GM23248 (cell line): Measurements from ENCODE around the gene OR2G2. TPM values are rescaled to one million over a fixed set of nuclear protein-coding genes. Genes with fewer than 3 reads are reported as not detected.

Experiments
- DNase-seq: peaks from one replicate; pipeline ENCODE4 v3.0.0-alpha.2; 2015
- H2AFZ ChIP-seq: fragments of 200-600 bp; sonication (generic); 2 replicates; pipeline ENCODE4 v1.6.1; 2016; ENCODE audit warnings: antibody characterized with exemption
- H3F3A ChIP-seq: fragments of 200-600 bp; sonication (generic); 2 replicates; pipeline ENCODE4 v1.6.1; 2016; ENCODE audit warnings: mild to moderate bottlenecking, antibody characterized with exemption, mixed run types; ENCODE audit not compliant: insufficient read depth
- H3K27ac ChIP-seq: fragments of 200-600 bp; sonication (generic); 2 replicates; pipeline ENCODE4 v1.5.1; 2016; ENCODE audit warnings: mild to moderate bottlenecking
- H3K27me3 ChIP-seq: fragments of 200-600 bp; sonication (generic); replicated peaks from 2 replicates; pipeline ENCODE4 v1.6.1; 2016; ENCODE audit warnings: mild to moderate bottlenecking; ENCODE audit not compliant: insufficient read depth
- H3K36me3 ChIP-seq: fragments of 200-600 bp; sonication (generic); 2 replicates; pipeline ENCODE4 v1.6.1; 2016; ENCODE audit warnings: low read depth, mild to moderate bottlenecking
- H3K4me1 ChIP-seq: fragments of 200-600 bp; sonication (generic); 2 replicates; pipeline ENCODE4 v1.6.1; 2016; ENCODE audit warnings: mild to moderate bottlenecking; ENCODE audit not compliant: insufficient read depth
- H3K4me2 ChIP-seq: fragments of 200-600 bp; sonication (generic); one replicate; pipeline ENCODE4 v1.6.1; 2016; ENCODE audit warnings: mild to moderate bottlenecking; ENCODE audit not compliant: unreplicated experiment
- H3K4me3 ChIP-seq: fragments of 200-600 bp; sonication (generic); 2 replicates; pipeline ENCODE4 v1.5.1; 2016; ENCODE audit warnings: mild to moderate bottlenecking
- H3K79me2 ChIP-seq: fragments of 200-600 bp; sonication (generic); 2 replicates; pipeline ENCODE4 v1.6.1; 2016; ENCODE audit warnings: mild to moderate bottlenecking; ENCODE audit not compliant: insufficient read depth
- H3K9ac ChIP-seq: fragments of 200-600 bp; sonication (generic); 2 replicates; pipeline ENCODE4 v1.6.1; 2016; ENCODE audit warnings: mild to moderate bottlenecking
- H3K9me2 ChIP-seq: fragments of 200-600 bp; sonication (generic); 2 replicates; pipeline ENCODE4 v1.6.1; 2016; ENCODE audit warnings: mixed run types, mild to moderate bottlenecking, moderate library complexity; ENCODE audit not compliant: insufficient read depth
- H3K9me3 ChIP-seq: fragments of 200-600 bp; sonication (generic); one replicate; pipeline ENCODE4 v1.6.1; 2017; ENCODE audit warnings: low read depth
- H4K20me1 ChIP-seq: fragments of 200-600 bp; sonication (generic); 2 replicates; pipeline ENCODE4 v1.6.0; 2016; ENCODE audit not compliant: insufficient read depth
- EZH2 ChIP-seq: fragments of 200-600 bp; sonication (generic); IDR thresholded peaks from 2 replicates; pipeline ENCODE4 v1.6.1; 2018; ENCODE audit warnings: antibody characterized with exemption, mild to moderate bottlenecking; ENCODE audit not compliant: insufficient read depth, poor library complexity, severe bottlenecking
- EZH2phosphoT487 ChIP-seq: fragments of 200-600 bp; sonication (generic); IDR thresholded peaks from 2 replicates; pipeline ENCODE4 v1.6.1; 2018; ENCODE audit warnings: antibody characterized with exemption, moderate library complexity, mild to moderate bottlenecking, low read depth; ENCODE audit not compliant: insufficient read depth
- WGBS, 2 experiments: methylation state at CpG; one replicate each; pipeline ENCODE4 v1.1.6; 2015 to 2017; ENCODE audit warnings: low lambda C conversion rate in 2 of 2, low coverage in 1 of 2; ENCODE audit errors: missing lambda C conversion rate in 2 of 2; 5-methylcytosine and 5-hydroxymethylcytosine counted together
- in situ Hi-C: fragments of 300-500 bp; cut with MboI; formaldehyde crosslinking; loops from 2 replicates; pipeline ENCODE4 v1.15.0; 2020
- polyA plus RNA-seq: library from polyadenylated mRNA; unstranded; fragments of >200 nt; fragmentation: Nextera tagmentation; extraction: Ambion mirVana; gene quantifications from 2 replicates; pipeline ENCODE4 v1.2.1, GENCODE V29; 2016
- total RNA-seq: library from RNA; depleted of rRNA; stranded (reverse); fragments of >200 nt; shearing (Covaris generic); gene quantifications from 2 replicates; pipeline ENCODE4 v1.2.3, GENCODE V29; 2014; rRNA removed

The OR2G2 gene
- total RNA-seq (not detected in 2 replicates), polyA plus RNA-seq (not detected in 2 replicates)

GRCh38 chr1:247588060-247588459 is at the start of gene OR2G2:
TSS of gene OR2G2 (plus strand) at chr1:247588360. CDS start at chr1:247588360, 0 bp downstream.
- H3K9me3 ChIP-seq = no peaks in the 10 kb centered on the region
- no peaks in the 10 kb centered on the region for H3K9me2 ChIP-seq
- H3K4me3 ChIP-seq = no peak within 1 kb of the TSS
- H3K4me2 ChIP-seq = no peak within 1 kb of the TSS
- H4K20me1 ChIP-seq = no peaks in the 10 kb centered on the region; the same call in 1 of the 2 replicates
- H3F3A ChIP-seq = no peaks in the 10 kb centered on the region
- no peak within 1 kb of the TSS for H2AFZ ChIP-seq
- TF ChIP-seq EZH2phosphoT487 = no peak
- no peak for TF ChIP-seq EZH2
- no peaks in the 10 kb centered on the region for H3K79me2 ChIP-seq
- no peaks in the 10 kb centered on the region for H3K36me3 ChIP-seq
- no peak within 1 kb of the TSS for H3K27ac ChIP-seq
- H3K9ac ChIP-seq = no peak within 1 kb of the TSS
- in situ Hi-C loops = no loop called here
- no peaks in the 10 kb centered on the region for H3K27me3 ChIP-seq
- no peaks in the 10 kb centered on the region for H3K4me1 ChIP-seq
- 27 to 29% methylated on average over 2 of the region's 2 CpGs for WGBS, 2 experiments
- no peak for DNase-seq

GRCh38 chr1:247538561-247538960 is 49.6 kb upstream of the OR2G2 start:
- no peaks in the 10 kb centered on the region for H3K79me2 ChIP-seq
- H3K27ac ChIP-seq = no peak overlapping the region
- no peak overlapping the region for H3K4me3 ChIP-seq
- H3K9me2 ChIP-seq = no peaks in the 10 kb centered on the region
- in situ Hi-C loops = no loop called here
- no peaks in the 10 kb centered on the region for H3K9me3 ChIP-seq
- H4K20me1 ChIP-seq = no peaks in the 10 kb centered on the region
- H3K4me2 ChIP-seq = no peak overlapping the region
- DNase-seq = no peak
- WGBS, 2 experiments = 20 to 34% methylated on average over 5 of the region's 5 CpGs
- no peak overlapping the region for H2AFZ ChIP-seq
- H3K4me1 ChIP-seq = no peaks in the 10 kb centered on the region
- TF ChIP-seq EZH2 (no peak), EZH2phosphoT487 (no peak)
- no peak overlapping the region for H3K9ac ChIP-seq
- H3K36me3 ChIP-seq = no peaks in the 10 kb centered on the region
- no peaks in the 10 kb centered on the region for H3K27me3 ChIP-seq
- H3F3A ChIP-seq = no peaks in the 10 kb centered on the region

- Histone ChIP-seq H3K4me2 (no peak overlapping the region), H3K36me3 (no peaks in the 10 kb centered on the region), H3K79me2 (no peaks in the 10 kb centered on the region), H3K9ac (no peak overlapping the region), H3K9me2 (no peaks in the 10 kb centered on the region), H3K4me1 (no peaks in the 10 kb centered on the region), H3K4me3 (no peak overlapping the region), H3K27me3 (no peaks in the 10 kb centered on the region), H3K9me3 (no peaks in the 10 kb centered on the region), H3K27ac (no peak overlapping the region), H4K20me1 (no peaks in the 10 kb centered on the region), H3F3A (no peaks in the 10 kb centered on the region), H2AFZ (no peak overlapping the region)
- in situ Hi-C loops = no loop called here
- TF ChIP-seq EZH2phosphoT487 (no peak), EZH2 (no peak)
- DNase-seq = no peak
- 24 to 27% methylated on average over 6 of the region's 6 CpGs for WGBS, 2 experiments
Measured at GRCh38 chr1:247539215-247539614, 48.9 kb upstream of the OR2G2 start.

- Histone ChIP-seq H3K4me3 (no peak overlapping the region), H3K9ac (no peak overlapping the region), H3K4me2 (no peak overlapping the region), H3K9me2 (no peaks in the 10 kb centered on the region), H2AFZ (no peak overlapping the region), H4K20me1 (no peaks in the 10 kb centered on the region), H3K79me2 (no peaks in the 10 kb centered on the region), H3K36me3 (no peaks in the 10 kb centered on the region), H3K27me3 (no peaks in the 10 kb centered on the region), H3K27ac (no peak overlapping the region), H3F3A (no peaks in the 10 kb centered on the region), H3K4me1 (no peaks in the 10 kb centered on the region), H3K9me3 (no peaks in the 10 kb centered on the region)
- no peak for TF ChIP-seq EZH2phosphoT487
- no peak for TF ChIP-seq EZH2
- whole genome bisulfite sequencing, 2 experiments = 16 to 20% methylated on average over 7 of the region's 7 CpGs
- in situ Hi-C loops = no loop called here
- DNase-seq = no peak
Measured at GRCh38 chr1:247540581-247540980, 47.6 kb upstream of the OR2G2 start.

GRCh38 chr1:247542811-247543210 is 45.3 kb upstream of the OR2G2 start:
- H2AFZ ChIP-seq = no peak overlapping the region
- H3K4me3 ChIP-seq = no peak overlapping the region
- no peak overlapping the region for H3K4me2 ChIP-seq
- no peak for TF ChIP-seq EZH2phosphoT487
- TF ChIP-seq EZH2 = no peak
- no peaks in the 10 kb centered on the region for H3K9me2 ChIP-seq
- H4K20me1 ChIP-seq = no peaks in the 10 kb centered on the region
- in situ Hi-C loops = no loop called here
- H3K36me3 ChIP-seq = no peaks in the 10 kb centered on the region
- H3K27ac ChIP-seq = no peak overlapping the region
- no peaks in the 10 kb centered on the region for H3F3A ChIP-seq
- H3K27me3 ChIP-seq = no peaks in the 10 kb centered on the region
- H3K9ac ChIP-seq = no peak overlapping the region
- no peaks in the 10 kb centered on the region for H3K79me2 ChIP-seq
- H3K9me3 ChIP-seq = no peaks in the 10 kb centered on the region
- DNase-seq = no peak
- H3K4me1 ChIP-seq = no peaks in the 10 kb centered on the region
- 5 to 16% methylated on average over 3 of the region's 3 CpGs for WGBS, 2 experiments
